Measurements from ENCODE around the gene GPR146.

GPR146 gene

GRCh38 chr7:1087952-1088920 lies 43.9 kb downstream of the GPR146 start, which contains the start of gene GPER1:
Gene GPER1, plus strand, starts transcription at chr7:1088113. Its CDS starts 3,616 bp downstream, at chr7:1091729.
- no peak for DNase-seq (ENCODE audit: low read depth, low spot score)
- H3K27ac ChIP-seq: no peak within 1 kb of the TSS

GRCh38 chr7:1090236-1090635 lies 45.9 kb downstream of the GPR146 start:
- H3K27ac ChIP-seq: no peak overlapping the region
- DNase-seq (ENCODE audit: low read depth, low spot score): no peak

GRCh38 chr7:1090686-1091643 lies 46.6 kb downstream of the GPR146 start:
- no peak overlapping the region for H3K27ac ChIP-seq

GRCh38 chr7:1091644-1092027 lies 47.3 kb downstream of the GPR146 start:
- H3K27ac ChIP-seq: no peak overlapping the region
- DNase-seq (ENCODE audit: low read depth, low spot score): no peak

More at GRCh38 chr7:1090686-1091643, 46.6 kb downstream of the GPR146 start:
- DNase-seq (ENCODE audit: low read depth, low spot score): no peak

GRCh38 chr7:1092161-1092632 lies 47.9 kb downstream of the GPR146 start:
- DNase-seq (ENCODE audit: low read depth, low spot score): no peak

GRCh38 chr7:1092806-1093501 lies 48.6 kb downstream of the GPR146 start:
- no peak for DNase-seq (ENCODE audit: low read depth, low spot score)
- no peak overlapping the region for H3K27ac ChIP-seq

More at GRCh38 chr7:1092161-1092632, 47.9 kb downstream of the GPR146 start:
- no peak overlapping the region for H3K27ac ChIP-seq

GRCh38 chr7:1093502-1093843 lies 49.1 kb downstream of the GPR146 start:
- no peak for DNase-seq (ENCODE audit: low read depth, low spot score)
- no peak overlapping the region for H3K27ac ChIP-seq

GRCh38 chr7:1093916-1094508 lies 49.7 kb downstream of the GPR146 start:
- no peak for DNase-seq (ENCODE audit: low read depth, low spot score)
- no peak overlapping the region for H3K27ac ChIP-seq

GRCh38 chr7:1094870-1095269 lies 50.5 kb downstream of the GPR146 start:
- DNase-seq (ENCODE audit: low read depth, low spot score): no peak

GRCh38 chr7:1095621-1096155 lies 51.3 kb downstream of the GPR146 start:
- DNase-seq (ENCODE audit: low read depth, low spot score): no peak
- H3K27ac ChIP-seq: no peak overlapping the region

More at GRCh38 chr7:1094870-1095269, 50.5 kb downstream of the GPR146 start:
- H3K27ac ChIP-seq: no peak overlapping the region

- H3K27ac ChIP-seq: no peak overlapping the region
- no peak for DNase-seq (ENCODE audit: low read depth, low spot score)
Observed at GRCh38 chr7:1096156-1097119, 52.1 kb downstream of the GPR146 start.

GRCh38 chr7:1097120-1097504 lies 52.8 kb downstream of the GPR146 start:
- no peak overlapping the region for H3K27ac ChIP-seq
- no peak for DNase-seq (ENCODE audit: low read depth, low spot score)

GRCh38 chr7:1098243-1099153 lies 54.2 kb downstream of the GPR146 start:
- no peak for DNase-seq (ENCODE audit: low read depth, low spot score)
- no peak overlapping the region for H3K27ac ChIP-seq

- DNase-seq (ENCODE audit: low read depth, low spot score): no peak
- no peak overlapping the region for H3K27ac ChIP-seq
Observed at GRCh38 chr7:1099154-1099542, 54.8 kb downstream of the GPR146 start.

- H3K27ac ChIP-seq: no peak overlapping the region
- no peak for DNase-seq (ENCODE audit: low read depth, low spot score)
Observed at GRCh38 chr7:1099637-1100036, 55.3 kb downstream of the GPR146 start.

GRCh38 chr7:1100386-1100785 lies 56.0 kb downstream of the GPR146 start:
- no peak for DNase-seq (ENCODE audit: low read depth, low spot score)
- no peak overlapping the region for H3K27ac ChIP-seq

GRCh38 chr7:1100834-1101562 lies 56.7 kb downstream of the GPR146 start:
- DNase-seq (ENCODE audit: low read depth, low spot score): no peak
- H3K27ac ChIP-seq: no peak overlapping the region
